ENCODE data around the gene OR6M1. TPM values are rescaled to one million over a fixed set of nuclear protein-coding genes. Genes with fewer than 3 reads are reported as not detected.

The OR6M1 gene
- polyA plus RNA-seq, 4 donors, result not detected

- no peaks in the 10 kb centered on the region for H3K36me3 ChIP-seq (ENCODE audit: control insufficient read depth in 3 of 3, insufficient read depth in 2 of 3, low read depth in 1 of 3, low read length in 3 of 3)
- DNase-seq, result no peak
Observed at GRCh38 chr11:123755813-123756212, 50.3 kb downstream of the OR6M1 start.

More at GRCh38 chr11:123755813-123756212, 50.3 kb downstream of the OR6M1 start:
- H3K27me3 ChIP-seq (ENCODE audit: control insufficient read depth in 3 of 3, insufficient read depth in 3 of 3, low read length in 3 of 3), result no peaks in the 10 kb centered on the region
- H3K4me1 ChIP-seq (ENCODE audit: control insufficient read depth in 3 of 3, insufficient read depth in 2 of 3, low read depth in 1 of 3, low read length in 2 of 3), result no peaks in the 10 kb centered on the region
- H3K9me3 ChIP-seq (ENCODE audit: control insufficient read depth in 2 of 2, insufficient read depth in 1 of 2, low read depth in 1 of 2, low read length in 1 of 2), result no peaks in the 10 kb centered on the region
- no peak overlapping the region for H3K27ac ChIP-seq (ENCODE audit: low read depth in 1 of 3, low read length in 2 of 3)
- H3K4me3 ChIP-seq (ENCODE audit: low read depth in 1 of 3, low read length in 3 of 3), result no peak overlapping the region
- no peak for FAIRE-seq
- 80 to 85% (median 83%) methylated on average over 3 of the region's 3 CpGs for WGBS, 3 donors

Other genes starting within 250 kb of the OR6M1 start
- gene SCN3B, start 151.7 kb downstream of the OR6M1 start, polyA plus RNA-seq, result 1 to 10 TPM in 2 of 4 donors, under 1 TPM in 2; under 0.01 to 2.6 (median 0.93) TPM
- gene ZNF202, start 64.7 kb downstream of the OR6M1 start, polyA plus RNA-seq, result 10 to 100 TPM in 1 of 4 donors, 1 to 10 TPM in 3; 3.6 to 14.8 (median 5.6) TPM
- not detected for gene OR6X1, start 51.8 kb downstream of the OR6M1 start, polyA plus RNA-seq
- gene TMEM225, start 79.3 kb upstream of the OR6M1 start, polyA plus RNA-seq, result not detected
- not detected for gene OR8D4, start 95.8 kb upstream of the OR6M1 start, polyA plus RNA-seq
- not detected for gene OR4D5, start 133.3 kb upstream of the OR6M1 start, polyA plus RNA-seq
- gene OR6T1, start 137.5 kb upstream of the OR6M1 start, polyA plus RNA-seq, result not detected
- not detected for gene OR10S1, start 171.4 kb upstream of the OR6M1 start, polyA plus RNA-seq
- gene OR10G6, start 188.8 kb upstream of the OR6M1 start, polyA plus RNA-seq, result not detected
- not detected for gene OR10G4, start 206.6 kb upstream of the OR6M1 start, polyA plus RNA-seq
- gene OR10G9, start 216.7 kb upstream of the OR6M1 start, polyA plus RNA-seq, result not detected
- gene OR10G8, start 220.4 kb upstream of the OR6M1 start, polyA plus RNA-seq, result not detected
- gene OR10G7, start 235.0 kb upstream of the OR6M1 start, polyA plus RNA-seq, result not detected